HepG2 (cell line): Measurements from ENCODE around the gene PPP2R5C. TPM values are rescaled to one million over a fixed set of nuclear protein-coding genes. Genes with fewer than 3 reads are reported as not detected.
A peak's percentile ranks its signal among the peaks of the same experiment; 100 is the strongest.

Source experiments
- CBX2 ChIP-seq, 2 experiments: fragments of 200-600 bp in 1 of 2; sonication (generic); formaldehyde crosslinking in 1 of 2; IDR thresholded peaks; 2 replicates each; pipeline versions ENCODE4 v1.7.0 to v1.8.1; 2018 to 2022; ENCODE audit warnings: low read depth in 2 of 2, low read length in 1 of 2, mild to moderate bottlenecking in 1 of 2, missing genetic modification reagents in 1 of 2
- GTF3A ChIP-seq: sonication (generic); formaldehyde crosslinking; conservative IDR thresholded peaks from 2 replicates; pipeline ENCODE4 v1.4.0; 2020; ENCODE audit warnings: mild to moderate bottlenecking, missing genetic modification reagents
- ISL2 ChIP-seq: sonication (generic); formaldehyde crosslinking; IDR thresholded peaks from 2 replicates; pipeline ENCODE4 v1.5.0; 2020; ENCODE audit warnings: missing genetic modification reagents
- MIER2 ChIP-seq: IDR thresholded peaks from 2 replicates; pipeline ENCODE4 v1.6.1; 2016; ENCODE audit warnings: missing biosample characterization, missing genetic modification reagents
- ZNF333 ChIP-seq: sonication (generic); formaldehyde crosslinking; IDR thresholded peaks from 2 replicates; pipeline ENCODE4 v1.4.0; 2020; ENCODE audit warnings: mild to moderate bottlenecking, missing genetic modification reagents, borderline replicate concordance
- ZNF343 ChIP-seq: sonication (generic); formaldehyde crosslinking; IDR thresholded peaks from 2 replicates; pipeline ENCODE4 v1.4.0; 2020; ENCODE audit warnings: mild to moderate bottlenecking, missing genetic modification reagents
- ZNF761 ChIP-seq: sonication (generic); formaldehyde crosslinking; conservative IDR thresholded peaks from 2 replicates; pipeline ENCODE4 v1.4.0; 2020; ENCODE audit warnings: mild to moderate bottlenecking, missing genetic modification reagents
- polyA plus RNA-seq, 8 experiments: library from polyadenylated mRNA; depleted of rRNA in 3 of 8; stranded (reverse) in 7 of 8; unstranded in 1 of 8; fragments of >200 nt; fragmentation: Illumina TruSeq in 4 of 8; extraction: Trizol in 4 of 8; gene quantifications; 2 replicates each; pipeline versions ENCODE4 v1.2.1 to v1.2.3, GENCODE V29; 2011 to 2016; ENCODE audit warnings: low read depth in 4 of 8, missing spikeins in 1 of 8, mixed read lengths in 1 of 8; ENCODE audit not compliant: insufficient read depth in 1 of 8
- total RNA-seq, 5 experiments: library from RNA; depleted of rRNA; stranded (reverse); fragments of >200 nt; fragmentation: Illumina TruSeq; extraction: Trizol; gene quantifications; 2 replicates each; pipeline ENCODE4 v1.2.3, GENCODE V29; 2016; ENCODE audit warnings: low read depth in 1 of 5
- TF ChIP-seq, protein P1 (sequence below): sonication (generic); formaldehyde crosslinking; IDR thresholded peaks from 2 replicates; pipeline ENCODE4 v1.4.0; 2020; ENCODE audit warnings: missing genetic modification reagents, borderline replicate concordance
- TF ChIP-seq, protein P2 (sequence below): sonication (generic); formaldehyde crosslinking; IDR thresholded peaks from 2 replicates; pipeline ENCODE4 v1.5.0; 2020; ENCODE audit warnings: missing genetic modification reagents
- TF ChIP-seq, protein P3 (sequence below): sonication (generic); formaldehyde crosslinking; IDR thresholded peaks from one replicate; pipeline ENCODE4 v1.5.1; 2020; ENCODE audit warnings: mild to moderate bottlenecking, missing genetic modification reagents; ENCODE audit errors: not compliant biosample characterization
- TF ChIP-seq, protein P4 (sequence below): sonication (generic); formaldehyde crosslinking; IDR thresholded peaks from 2 replicates; pipeline ENCODE4 v1.4.0; 2020; ENCODE audit warnings: mild to moderate bottlenecking, missing genetic modification reagents
- TF ChIP-seq, protein P5 (sequence below): sonication (generic); formaldehyde crosslinking; conservative IDR thresholded peaks from 2 replicates; pipeline ENCODE4 v1.4.0; 2020; ENCODE audit warnings: missing genetic modification reagents

The PPP2R5C gene
- total and polyA plus RNA-seq, 2 of the 13 experiments (the other 11 are each of a cell fraction or from before 2014, with no cell fraction given): 74.3 to 78.5 TPM

DNA sequence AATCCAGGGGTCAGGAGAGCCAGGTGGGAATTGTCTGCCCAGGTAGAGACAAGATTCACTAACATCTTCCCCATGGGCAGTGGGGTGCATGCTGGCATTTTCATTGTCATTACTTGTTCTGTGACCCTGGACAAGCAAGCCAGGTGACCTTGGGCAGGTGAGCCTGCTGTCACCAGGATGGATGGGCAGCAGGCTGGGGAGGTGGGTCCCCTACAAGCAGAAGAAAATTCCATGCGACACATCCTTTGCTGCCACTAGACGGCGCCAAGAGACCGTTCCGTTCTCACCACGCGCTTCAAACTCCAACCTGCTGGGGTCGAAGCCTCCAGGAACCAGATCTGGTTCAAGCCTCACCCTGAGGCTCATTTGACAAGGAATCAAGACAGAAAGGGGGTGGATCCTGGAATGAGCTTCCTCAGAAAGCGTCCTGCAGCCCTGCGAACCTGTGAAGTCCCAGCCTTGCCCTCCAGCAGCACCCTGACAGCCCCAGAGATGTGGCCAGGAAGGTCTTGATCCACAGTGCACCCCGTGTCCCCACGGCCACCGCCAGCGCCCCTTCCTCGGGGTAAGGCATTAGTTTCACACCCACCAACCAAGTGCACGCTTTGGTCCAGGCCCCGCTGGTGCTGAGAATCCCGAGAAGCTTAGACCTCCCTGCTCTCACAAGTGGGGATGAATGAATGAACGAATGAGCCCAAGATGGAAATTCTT is 199.7 kb downstream of the PPP2R5C start (continued):
- TF ChIP-seq, protein P1, sequence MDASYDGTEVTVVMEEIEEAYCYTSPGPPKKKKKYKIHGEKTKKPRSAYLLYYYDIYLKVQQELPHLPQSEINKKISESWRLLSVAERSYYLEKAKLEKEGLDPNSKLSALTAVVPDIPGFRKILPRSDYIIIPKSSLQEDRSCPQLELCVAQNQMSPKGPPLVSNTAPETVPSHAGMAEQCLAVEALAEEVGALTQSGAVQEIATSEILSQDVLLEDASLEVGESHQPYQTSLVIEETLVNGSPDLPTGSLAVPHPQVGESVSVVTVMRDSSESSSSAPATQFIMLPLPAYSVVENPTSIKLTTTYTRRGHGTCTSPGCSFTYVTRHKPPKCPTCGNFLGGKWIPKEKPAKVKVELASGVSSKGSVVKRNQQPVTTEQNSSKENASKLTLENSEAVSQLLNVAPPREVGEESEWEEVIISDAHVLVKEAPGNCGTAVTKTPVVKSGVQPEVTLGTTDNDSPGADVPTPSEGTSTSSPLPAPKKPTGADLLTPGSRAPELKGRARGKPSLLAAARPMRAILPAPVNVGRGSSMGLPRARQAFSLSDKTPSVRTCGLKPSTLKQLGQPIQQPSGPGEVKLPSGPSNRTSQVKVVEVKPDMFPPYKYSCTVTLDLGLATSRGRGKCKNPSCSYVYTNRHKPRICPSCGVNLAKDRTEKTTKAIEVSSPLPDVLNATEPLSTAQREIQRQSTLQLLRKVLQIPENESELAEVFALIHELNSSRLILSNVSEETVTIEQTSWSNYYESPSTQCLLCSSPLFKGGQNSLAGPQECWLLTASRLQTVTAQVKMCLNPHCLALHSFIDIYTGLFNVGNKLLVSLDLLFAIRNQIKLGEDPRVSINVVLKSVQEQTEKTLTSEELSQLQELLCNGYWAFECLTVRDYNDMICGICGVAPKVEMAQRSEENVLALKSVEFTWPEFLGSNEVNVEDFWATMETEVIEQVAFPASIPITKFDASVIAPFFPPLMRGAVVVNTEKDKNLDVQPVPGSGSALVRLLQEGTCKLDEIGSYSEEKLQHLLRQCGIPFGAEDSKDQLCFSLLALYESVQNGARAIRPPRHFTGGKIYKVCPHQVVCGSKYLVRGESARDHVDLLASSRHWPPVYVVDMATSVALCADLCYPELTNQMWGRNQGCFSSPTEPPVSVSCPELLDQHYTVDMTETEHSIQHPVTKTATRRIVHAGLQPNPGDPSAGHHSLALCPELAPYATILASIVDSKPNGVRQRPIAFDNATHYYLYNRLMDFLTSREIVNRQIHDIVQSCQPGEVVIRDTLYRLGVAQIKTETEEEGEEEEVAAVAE (CRISPR knock-in tag): no peak
- TF ChIP-seq, protein P2, sequence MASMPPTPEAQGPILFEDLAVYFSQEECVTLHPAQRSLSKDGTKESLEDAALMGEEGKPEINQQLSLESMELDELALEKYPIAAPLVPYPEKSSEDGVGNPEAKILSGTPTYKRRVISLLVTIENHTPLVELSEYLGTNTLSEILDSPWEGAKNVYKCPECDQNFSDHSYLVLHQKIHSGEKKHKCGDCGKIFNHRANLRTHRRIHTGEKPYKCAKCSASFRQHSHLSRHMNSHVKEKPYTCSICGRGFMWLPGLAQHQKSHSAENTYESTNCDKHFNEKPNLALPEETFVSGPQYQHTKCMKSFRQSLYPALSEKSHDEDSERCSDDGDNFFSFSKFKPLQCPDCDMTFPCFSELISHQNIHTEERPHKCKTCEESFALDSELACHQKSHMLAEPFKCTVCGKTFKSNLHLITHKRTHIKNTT: no peak
- TF ChIP-seq, protein P3, sequence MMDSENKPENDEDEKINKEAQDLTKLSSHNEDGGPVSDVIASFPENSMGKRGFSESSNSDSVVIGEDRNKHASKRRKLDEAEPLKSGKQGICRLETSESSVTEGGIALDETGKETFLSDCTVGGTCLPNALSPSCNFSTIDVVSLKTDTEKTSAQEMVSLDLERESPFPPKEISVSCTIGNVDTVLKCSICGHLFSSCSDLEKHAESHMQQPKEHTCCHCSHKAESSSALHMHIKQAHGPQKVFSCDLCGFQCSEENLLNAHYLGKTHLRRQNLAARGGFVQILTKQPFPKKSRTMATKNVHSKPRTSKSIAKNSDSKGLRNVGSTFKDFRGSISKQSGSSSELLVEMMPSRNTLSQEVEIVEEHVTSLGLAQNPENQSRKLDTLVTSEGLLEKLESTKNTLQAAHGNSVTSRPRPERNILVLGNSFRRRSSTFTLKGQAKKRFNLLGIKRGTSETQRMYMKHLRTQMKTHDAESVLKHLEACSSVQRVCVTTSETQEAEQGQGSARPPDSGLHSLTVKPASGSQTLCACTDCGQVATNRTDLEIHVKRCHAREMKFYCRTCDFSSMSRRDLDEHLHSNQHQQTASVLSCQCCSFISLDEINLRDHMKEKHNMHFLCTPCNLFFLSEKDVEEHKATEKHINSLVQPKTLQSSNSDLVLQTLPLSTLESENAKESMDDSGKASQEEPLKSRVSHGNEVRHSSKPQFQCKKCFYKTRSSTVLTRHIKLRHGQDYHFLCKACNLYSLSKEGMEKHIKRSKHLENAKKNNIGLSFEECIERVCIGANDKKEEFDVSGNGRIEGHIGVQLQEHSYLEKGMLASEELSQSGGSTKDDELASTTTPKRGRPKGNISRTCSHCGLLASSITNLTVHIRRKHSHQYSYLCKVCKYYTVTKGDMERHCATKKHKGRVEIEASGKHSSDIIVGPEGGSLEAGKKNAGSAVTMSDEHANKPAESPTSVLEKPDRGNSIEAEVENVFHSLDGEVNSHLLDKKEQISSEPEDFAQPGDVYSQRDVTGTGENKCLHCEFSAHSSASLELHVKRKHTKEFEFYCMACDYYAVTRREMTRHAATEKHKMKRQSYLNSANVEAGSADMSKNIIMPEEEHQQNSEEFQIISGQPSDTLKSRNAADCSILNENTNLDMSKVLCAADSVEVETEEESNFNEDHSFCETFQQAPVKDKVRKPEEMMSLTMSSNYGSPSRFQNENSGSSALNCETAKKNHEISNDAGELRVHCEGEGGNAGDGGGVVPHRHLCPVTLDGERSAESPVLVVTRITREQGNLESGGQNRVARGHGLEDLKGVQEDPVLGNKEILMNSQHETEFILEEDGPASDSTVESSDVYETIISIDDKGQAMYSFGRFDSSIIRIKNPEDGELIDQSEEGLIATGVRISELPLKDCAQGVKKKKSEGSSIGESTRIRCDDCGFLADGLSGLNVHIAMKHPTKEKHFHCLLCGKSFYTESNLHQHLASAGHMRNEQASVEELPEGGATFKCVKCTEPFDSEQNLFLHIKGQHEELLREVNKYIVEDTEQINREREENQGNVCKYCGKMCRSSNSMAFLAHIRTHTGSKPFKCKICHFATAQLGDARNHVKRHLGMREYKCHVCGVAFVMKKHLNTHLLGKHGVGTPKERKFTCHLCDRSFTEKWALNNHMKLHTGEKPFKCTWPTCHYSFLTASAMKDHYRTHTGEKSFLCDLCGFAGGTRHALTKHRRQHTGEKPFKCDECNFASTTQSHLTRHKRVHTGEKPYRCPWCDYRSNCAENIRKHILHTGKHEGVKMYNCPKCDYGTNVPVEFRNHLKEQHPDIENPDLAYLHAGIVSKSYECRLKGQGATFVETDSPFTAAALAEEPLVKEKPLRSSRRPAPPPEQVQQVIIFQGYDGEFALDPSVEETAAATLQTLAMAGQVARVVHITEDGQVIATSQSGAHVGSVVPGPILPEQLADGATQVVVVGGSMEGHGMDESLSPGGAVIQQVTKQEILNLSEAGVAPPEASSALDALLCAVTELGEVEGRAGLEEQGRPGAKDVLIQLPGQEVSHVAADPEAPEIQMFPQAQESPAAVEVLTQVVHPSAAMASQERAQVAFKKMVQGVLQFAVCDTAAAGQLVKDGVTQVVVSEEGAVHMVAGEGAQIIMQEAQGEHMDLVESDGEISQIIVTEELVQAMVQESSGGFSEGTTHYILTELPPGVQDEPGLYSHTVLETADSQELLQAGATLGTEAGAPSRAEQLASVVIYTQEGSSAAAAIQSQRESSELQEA (CRISPR knock-in tag): no peak
- TF ChIP-seq, protein P4, sequence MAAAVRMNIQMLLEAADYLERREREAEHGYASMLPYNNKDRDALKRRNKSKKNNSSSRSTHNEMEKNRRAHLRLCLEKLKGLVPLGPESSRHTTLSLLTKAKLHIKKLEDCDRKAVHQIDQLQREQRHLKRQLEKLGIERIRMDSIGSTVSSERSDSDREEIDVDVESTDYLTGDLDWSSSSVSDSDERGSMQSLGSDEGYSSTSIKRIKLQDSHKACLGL (CRISPR knock-in tag): 0 out of 2 replicates have a peak, but pooled peaks have one; percentile 49
- TF ChIP-seq, protein P5, sequence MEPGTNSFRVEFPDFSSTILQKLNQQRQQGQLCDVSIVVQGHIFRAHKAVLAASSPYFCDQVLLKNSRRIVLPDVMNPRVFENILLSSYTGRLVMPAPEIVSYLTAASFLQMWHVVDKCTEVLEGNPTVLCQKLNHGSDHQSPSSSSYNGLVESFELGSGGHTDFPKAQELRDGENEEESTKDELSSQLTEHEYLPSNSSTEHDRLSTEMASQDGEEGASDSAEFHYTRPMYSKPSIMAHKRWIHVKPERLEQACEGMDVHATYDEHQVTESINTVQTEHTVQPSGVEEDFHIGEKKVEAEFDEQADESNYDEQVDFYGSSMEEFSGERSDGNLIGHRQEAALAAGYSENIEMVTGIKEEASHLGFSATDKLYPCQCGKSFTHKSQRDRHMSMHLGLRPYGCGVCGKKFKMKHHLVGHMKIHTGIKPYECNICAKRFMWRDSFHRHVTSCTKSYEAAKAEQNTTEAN (CRISPR knock-in tag): no peak
- TF ChIP-seq CBX2 (IDR thresholded peaks at IDR 0.05; ENCODE audit: low read depth, low read length) (no peak), CBX2 (CRISPR knock-in tag; IDR thresholded peaks at IDR 0.05; ENCODE audit: low read depth) (no peak), ZNF343 (CRISPR knock-in tag) (no peak), ZNF333 (CRISPR knock-in tag) (no peak), MIER2 (no peak), GTF3A (CRISPR knock-in tag) (no peak), ISL2 (no peak), ZNF761 (CRISPR knock-in tag) (no peak)
